ENCODE results near the gene LRRC49.

GRCh38 chr15:70954733-70955132, 62.1 kb downstream of the LRRC49 start:
- no peak for TF ChIP-seq CTCF (IDR thresholded peaks at IDR 0.05)
- no peak for TF ChIP-seq POLR2A (IDR thresholded peaks at IDR 0.05)
